Measurements from ENCODE around the gene CLDN11. TPM values are rescaled to one million over a fixed set of nuclear protein-coding genes. Genes with fewer than 3 reads are reported as not detected.

CLDN11 gene
- polyA plus RNA-seq, 3 donors = 0.11 TPM; not detected in 2

DNA sequence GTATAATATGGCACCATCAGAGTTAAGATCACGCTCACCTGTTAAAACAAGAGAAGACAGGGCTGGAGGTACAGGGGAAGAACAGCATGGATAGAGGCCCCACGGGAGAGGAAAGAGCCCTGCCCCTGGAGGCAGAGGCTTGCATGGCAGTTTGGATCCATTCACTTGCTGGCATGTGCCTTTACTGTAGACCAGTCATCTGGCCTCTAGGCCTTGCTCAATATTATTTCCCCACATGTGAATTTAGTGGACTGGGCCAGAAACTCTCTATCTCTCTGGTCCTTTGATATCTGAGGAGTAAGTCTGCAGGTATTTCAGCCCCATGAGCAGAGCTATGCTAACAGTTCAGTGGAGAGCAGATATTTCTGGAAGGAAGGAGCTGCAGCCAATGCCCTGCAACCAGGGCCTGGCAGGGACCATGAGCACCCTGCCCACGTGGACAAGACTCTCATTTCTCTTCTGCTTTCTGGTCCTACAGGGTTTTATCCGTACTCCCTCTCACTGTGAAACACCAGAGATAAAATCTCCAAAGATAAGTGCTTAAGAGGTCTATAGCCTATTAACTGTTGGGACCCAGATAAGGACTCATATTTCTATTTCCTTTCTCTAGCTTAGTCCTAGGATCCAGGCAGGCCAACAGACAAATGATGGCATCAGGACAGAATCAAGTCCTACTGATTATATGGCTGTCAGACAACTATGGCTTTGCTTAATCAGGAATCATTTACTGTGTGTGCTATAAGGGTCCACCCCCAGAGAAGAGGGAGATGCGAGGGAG lies 65.0 kb downstream of the CLDN11 start:
- H3K36me3 Mint-ChIP-seq = no peaks in the 10 kb centered on the region
- Histone ChIP-seq H3K27ac (ENCODE audit: low read depth in 1 of 2, low read length in 2 of 2) (no peak overlapping the region), H3K4me1 (ENCODE audit: control insufficient read depth in 1 of 2, insufficient read depth in 2 of 2, low read length in 2 of 2) (no peaks in the 10 kb centered on the region), H2AFZ (ENCODE audit: insufficient read depth, low read depth, low read length, poor library complexity, severe bottlenecking) (no peak overlapping the region), H3K36me3 (replicated peaks in 1 of 2; ENCODE audit: control insufficient read depth in 1 of 2, insufficient read depth in 2 of 2, low read length in 2 of 2) (no peaks in the 10 kb centered on the region), H3K79me2 (ENCODE audit: insufficient read depth, low read length) (no peaks in the 10 kb centered on the region), H3K9ac (ENCODE audit: insufficient read depth, low read length, poor library complexity, severe bottlenecking) (no peak overlapping the region), H4K20me1 (ENCODE audit: insufficient read depth, low read length) (no peaks in the 10 kb centered on the region), H3K4me3 (replicated peaks in 1 of 3; ENCODE audit: low read depth in 2 of 3, low read length in 3 of 3) (no peak overlapping the region), H3K27me3 (ENCODE audit: control insufficient read depth in 2 of 2, insufficient read depth in 2 of 2, low read length in 2 of 2) (peaks cover 0 to 2% of the 10 kb centered on the region in 2 donors), H3K4me2 (replicated peaks; ENCODE audit: extremely low read depth, low read length, poor library complexity, severe bottlenecking) (no peak overlapping the region), H3K9me3 (replicated peaks in 1 of 2; ENCODE audit: control insufficient read depth in 1 of 2, insufficient read depth in 1 of 2, low read length in 2 of 2) (no peaks in the 10 kb centered on the region)
- TF ChIP-seq, protein P1, sequence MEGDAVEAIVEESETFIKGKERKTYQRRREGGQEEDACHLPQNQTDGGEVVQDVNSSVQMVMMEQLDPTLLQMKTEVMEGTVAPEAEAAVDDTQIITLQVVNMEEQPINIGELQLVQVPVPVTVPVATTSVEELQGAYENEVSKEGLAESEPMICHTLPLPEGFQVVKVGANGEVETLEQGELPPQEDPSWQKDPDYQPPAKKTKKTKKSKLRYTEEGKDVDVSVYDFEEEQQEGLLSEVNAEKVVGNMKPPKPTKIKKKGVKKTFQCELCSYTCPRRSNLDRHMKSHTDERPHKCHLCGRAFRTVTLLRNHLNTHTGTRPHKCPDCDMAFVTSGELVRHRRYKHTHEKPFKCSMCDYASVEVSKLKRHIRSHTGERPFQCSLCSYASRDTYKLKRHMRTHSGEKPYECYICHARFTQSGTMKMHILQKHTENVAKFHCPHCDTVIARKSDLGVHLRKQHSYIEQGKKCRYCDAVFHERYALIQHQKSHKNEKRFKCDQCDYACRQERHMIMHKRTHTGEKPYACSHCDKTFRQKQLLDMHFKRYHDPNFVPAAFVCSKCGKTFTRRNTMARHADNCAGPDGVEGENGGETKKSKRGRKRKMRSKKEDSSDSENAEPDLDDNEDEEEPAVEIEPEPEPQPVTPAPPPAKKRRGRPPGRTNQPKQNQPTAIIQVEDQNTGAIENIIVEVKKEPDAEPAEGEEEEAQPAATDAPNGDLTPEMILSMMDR (IDR thresholded peaks at IDR 0.05) = no peak
- no peak overlapping the region for H3K4me3 Mint-ChIP-seq
- peaks cover 0 to 4% (median 0%) of the 10 kb centered on the region in 7 donors for H3K9me3 Mint-ChIP-seq
- H3K27me3 Mint-ChIP-seq (ENCODE audit: low read depth in 3 of 3) = peaks cover 0 to 3% (median under 1%) of the 10 kb centered on the region in 3 donors
- 63% methylated on average over 3 of the region's 5 CpGs for WGBS (ENCODE audit: insufficient coverage)
- no peak for DNase-seq
- intact Hi-C loops (cut with micrococcal nuclease) = no loop called here
- H3K4me1 Mint-ChIP-seq = no peaks in the 10 kb centered on the region
- no peak overlapping the region for H3K27ac Mint-ChIP-seq

Other genes with a start within 250 kb of the CLDN11 start
- gene PHC3, start 237.1 kb upstream of the CLDN11 start, polyA plus RNA-seq = 10 to 100 TPM in 2 of 3 donors, 1 to 10 TPM in 1; 7.5 to 26.1 (median 12.6) TPM
- gene PRKCI, start 196.4 kb upstream of the CLDN11 start, polyA plus RNA-seq = 10 to 100 TPM in 2 of 3 donors, 1 to 10 TPM in 1; 5.1 to 15.4 (median 11.6) TPM
- gene SKIL, start 61.2 kb upstream of the CLDN11 start, polyA plus RNA-seq = 10 to 100 TPM in 1 of 3 donors, 1 to 10 TPM in 2; 7.5 to 13.4 (median 9.2) TPM
- not detected for gene SLC7A14, start 167.2 kb downstream of the CLDN11 start, polyA plus RNA-seq